ENCODE measurements around the gene CYTH4.

DNA sequence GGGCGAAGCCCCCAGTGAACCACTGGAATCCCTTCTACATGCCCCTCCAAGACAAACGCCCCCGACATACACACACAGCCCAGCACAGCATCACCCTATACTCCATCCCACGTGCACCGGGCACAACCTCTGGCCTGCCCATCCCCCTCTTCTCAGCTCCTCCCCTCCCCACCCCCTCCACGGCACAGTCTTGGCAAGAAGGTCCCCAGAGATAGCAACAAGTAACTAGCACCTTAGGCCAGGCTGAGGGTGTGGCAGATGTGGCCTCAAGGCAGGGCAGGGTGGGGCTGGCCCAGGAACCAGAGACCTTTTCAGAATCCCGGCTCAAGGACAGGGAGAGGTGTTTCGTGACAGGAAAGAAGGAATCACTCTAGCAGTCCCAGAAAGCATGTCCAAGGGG is 54.3 kb downstream of the CYTH4 start:
- TF ChIP-seq MAX (IDR thresholded peaks at IDR 0.05; ENCODE audit: insufficient read depth, insufficient read length) (no peak), EZH2 (IDR thresholded peaks at IDR 0.05; ENCODE audit: borderline replicate concordance, low read depth, low read length, severe bottlenecking) (no peak), POLR2A (IDR thresholded peaks at IDR 0.05; ENCODE audit: low read depth, low read length) (no peak), POLR2AphosphoS5 (IDR thresholded peaks at IDR 0.05; ENCODE audit: insufficient read depth, low read depth, low read length) (no peak)
- TF ChIP-seq, protein P1, sequence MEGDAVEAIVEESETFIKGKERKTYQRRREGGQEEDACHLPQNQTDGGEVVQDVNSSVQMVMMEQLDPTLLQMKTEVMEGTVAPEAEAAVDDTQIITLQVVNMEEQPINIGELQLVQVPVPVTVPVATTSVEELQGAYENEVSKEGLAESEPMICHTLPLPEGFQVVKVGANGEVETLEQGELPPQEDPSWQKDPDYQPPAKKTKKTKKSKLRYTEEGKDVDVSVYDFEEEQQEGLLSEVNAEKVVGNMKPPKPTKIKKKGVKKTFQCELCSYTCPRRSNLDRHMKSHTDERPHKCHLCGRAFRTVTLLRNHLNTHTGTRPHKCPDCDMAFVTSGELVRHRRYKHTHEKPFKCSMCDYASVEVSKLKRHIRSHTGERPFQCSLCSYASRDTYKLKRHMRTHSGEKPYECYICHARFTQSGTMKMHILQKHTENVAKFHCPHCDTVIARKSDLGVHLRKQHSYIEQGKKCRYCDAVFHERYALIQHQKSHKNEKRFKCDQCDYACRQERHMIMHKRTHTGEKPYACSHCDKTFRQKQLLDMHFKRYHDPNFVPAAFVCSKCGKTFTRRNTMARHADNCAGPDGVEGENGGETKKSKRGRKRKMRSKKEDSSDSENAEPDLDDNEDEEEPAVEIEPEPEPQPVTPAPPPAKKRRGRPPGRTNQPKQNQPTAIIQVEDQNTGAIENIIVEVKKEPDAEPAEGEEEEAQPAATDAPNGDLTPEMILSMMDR (IDR thresholded peaks at IDR 0.05; ENCODE audit: extremely low read depth in 1 of 2, insufficient read depth in 1 of 2, low read depth in 1 of 2, low read length in 2 of 2) = no peak

Data from endothelial cell of umbilical vein (primary cell).